IMR-90 (cell line): Measurements from ENCODE around the gene TTBK2. TPM values are rescaled to one million over a fixed set of nuclear protein-coding genes. Genes with fewer than 3 reads are reported as not detected.

ENCODE experiments used
- ATAC-seq: fragments of 200-7000 bp; cut with Tn5 transposase; 2 replicates; pipeline ENCODE4 v1.9.1; 2020; ENCODE audit warnings: low read depth, mild to moderate bottlenecking, moderate library complexity
- BruUV-seq: library from RNA; stranded (reverse); fragments of 400-500 nt; replicated peaks from 2 replicates; lab custom pipeline; 2021; lab: Mats Ljungman, UMichigan
- CTCF ChIA-PET: fragments of 300-600 bp; formaldehyde crosslinking; extraction: SDS; loops from one replicate; lab custom pipeline; 2021; ENCODE audit warnings: antibody characterized with exemption; lab: Yijun Ruan, JAX
- POLR2A ChIA-PET: fragments of 300-600 bp; sonication (Branson Sonifier 250); formaldehyde crosslinking; loops from one replicate; lab custom pipeline; 2022; ENCODE audit warnings: antibody characterized with exemption; ENCODE audit not compliant: unreplicated experiment; lab: Charles Lee
- DNase-seq: peaks from one replicate; pipeline ENCODE4 v3.0.0; 2013
- H2AFZ ChIP-seq: replicated peaks from 2 replicates; pipeline ENCODE3; 2013; ENCODE audit warnings: low read length, mild to moderate bottlenecking; ENCODE audit not compliant: poor library complexity
- H2AK5ac ChIP-seq: 2 replicates; pipeline ENCODE4 v1.6.1; 2013; ENCODE audit warnings: low read depth, low read length, inconsistent platforms
- H2AK9ac ChIP-seq: replicated peaks from 2 replicates; pipeline ENCODE3; 2013; ENCODE audit warnings: mild to moderate bottlenecking, low read depth, low read length, moderate library complexity; ENCODE audit not compliant: poor library complexity
- H2BK120ac ChIP-seq: 2 replicates; pipeline ENCODE4 v1.6.1; 2013; ENCODE audit warnings: low read depth, low read length, inconsistent platforms
- H2BK15ac ChIP-seq: 3 replicates; pipeline ENCODE4 v1.6.1; 2013; ENCODE audit warnings: low read depth, low read length, inconsistent platforms
- H2BK20ac ChIP-seq: 2 replicates; pipeline ENCODE4 v1.6.1; 2013; ENCODE audit warnings: low read depth, mild to moderate bottlenecking, inconsistent platforms, low read length, moderate library complexity
- H2BK5ac ChIP-seq: 2 replicates; pipeline ENCODE4 v1.6.1; 2013; ENCODE audit warnings: mild to moderate bottlenecking, low read depth, low read length, inconsistent platforms; ENCODE audit not compliant: poor library complexity, severe bottlenecking
- H3K14ac ChIP-seq: replicated peaks from 2 replicates; pipeline ENCODE4 v1.6.1; 2013; ENCODE audit warnings: low read depth, low read length, inconsistent platforms
- H3K18ac ChIP-seq: 2 replicates; pipeline ENCODE4 v1.6.1; 2013; ENCODE audit warnings: low read depth, low read length, control low read depth
- H3K23ac ChIP-seq: 2 replicates; pipeline ENCODE4 v1.6.1; 2013; ENCODE audit warnings: low read depth, low read length, inconsistent platforms
- H3K27ac ChIP-seq: 2 replicates; pipeline ENCODE4 v1.5.1; 2013; ENCODE audit warnings: mild to moderate bottlenecking, control low read depth, low read length; ENCODE audit not compliant: insufficient read depth
- H3K27me3 ChIP-seq: 2 replicates; pipeline ENCODE4 v1.6.1; 2013; ENCODE audit warnings: low read length; ENCODE audit not compliant: control insufficient read depth, insufficient read depth
- H3K36me3 ChIP-seq: 2 replicates; pipeline ENCODE4 v1.6.1; 2013; ENCODE audit warnings: low read length, mixed read lengths; ENCODE audit not compliant: control insufficient read depth, insufficient read depth
- H3K4ac ChIP-seq: 2 replicates; pipeline ENCODE4 v1.6.1; 2013; ENCODE audit warnings: low read depth, low read length, inconsistent platforms
- H3K4me1 ChIP-seq: 2 replicates; pipeline ENCODE4 v1.6.1; 2013; ENCODE audit warnings: low read length, mixed read lengths; ENCODE audit not compliant: control insufficient read depth, insufficient read depth
- H3K4me2 ChIP-seq: 2 replicates; pipeline ENCODE4 v1.6.1; 2013; ENCODE audit warnings: low read depth, mild to moderate bottlenecking, control low read depth, low read length, moderate library complexity
- H3K4me3 ChIP-seq: 2 replicates; pipeline ENCODE4 v1.5.1; 2013; ENCODE audit warnings: low read depth, mild to moderate bottlenecking, control low read depth, low read length, moderate library complexity; ENCODE audit not compliant: insufficient read depth
- H3K56ac ChIP-seq: 2 replicates; pipeline ENCODE4 v1.6.1; 2013; ENCODE audit warnings: low read length, inconsistent platforms; ENCODE audit not compliant: insufficient read depth; ENCODE audit errors: extremely low read depth
- H3K79me1 ChIP-seq, 2 experiments: 2 replicates each; pipeline ENCODE4 v1.6.1; 2013; ENCODE audit warnings: low read length in 2 of 2, inconsistent platforms in 1 of 2, low read depth in 1 of 2
- H3K9ac ChIP-seq: 2 replicates; pipeline ENCODE4 v1.6.1; 2013; ENCODE audit warnings: low read depth, low read length, control low read depth
- H3K9me1 ChIP-seq: 2 replicates; pipeline ENCODE4 v1.6.1; 2013; ENCODE audit warnings: low read length, inconsistent platforms; ENCODE audit not compliant: insufficient read depth
- H3K9me3 ChIP-seq: 2 replicates; pipeline ENCODE4 v1.6.1; 2013; ENCODE audit warnings: low read length; ENCODE audit not compliant: control insufficient read depth, insufficient read depth
- H4K20me1 ChIP-seq: 2 replicates; pipeline ENCODE4 v1.6.1; 2013; ENCODE audit warnings: low read length, inconsistent platforms; ENCODE audit not compliant: insufficient read depth
- H4K5ac ChIP-seq: 2 replicates; pipeline ENCODE4 v1.6.1; 2013; ENCODE audit warnings: mild to moderate bottlenecking, low read depth, low read length, control low read depth
- H4K8ac ChIP-seq, 2 experiments: 2 replicates each; pipeline ENCODE4 v1.6.1; 2013; ENCODE audit warnings: low read depth in 2 of 2, low read length in 2 of 2, control low read depth in 1 of 2, inconsistent platforms in 1 of 2
- H4K91ac ChIP-seq: 2 replicates; pipeline ENCODE4 v1.6.1; 2013; ENCODE audit warnings: low read depth, low read length, inconsistent platforms; ENCODE audit not compliant: insufficient read depth
- CEBPB ChIP-seq: IDR thresholded peaks from 2 replicates; pipeline ENCODE4 v1.6.1; 2012; ENCODE audit warnings: low read depth, low read length, improper control_type of control experiment
- ELK1 ChIP-seq: fragments of 150-350 bp; IDR thresholded peaks from 2 replicates; pipeline ENCODE4 v1.6.1; 2016; ENCODE audit warnings: low read depth, mild to moderate bottlenecking, low read length, moderate library complexity, borderline replicate concordance
- POLR2A ChIP-seq: IDR thresholded peaks from 2 replicates; pipeline ENCODE4 v1.6.1; 2012; ENCODE audit warnings: mild to moderate bottlenecking, low read depth, low read length
- RAD21 ChIP-seq: IDR thresholded peaks from 2 replicates; pipeline ENCODE4 v1.6.1; 2012; ENCODE audit warnings: low read length, improper control_type of control experiment
- WGBS, 2 experiments: methylation state at CpG; one replicate each; pipeline versions ENCODE4 v1.1.5 to v1.1.7; 2013; ENCODE audit warnings: missing lambda C conversion rate in 2 of 2; ENCODE audit not compliant: insufficient read length in 1 of 2; ENCODE audit errors: extremely low coverage in 2 of 2; 5-methylcytosine and 5-hydroxymethylcytosine counted together
- dilution Hi-C: fragments of 300-500 bp; cut with HindIII; formaldehyde crosslinking; loops from one replicate; pipeline ENCODE4 v1.14.3; 2018; ENCODE audit warnings: low sequenced_read_pairs; ENCODE audit not compliant: unreplicated experiment
- in situ Hi-C: fragments of 300-500 bp; cut with MboI; formaldehyde crosslinking; loops from 3 replicates; pipeline ENCODE4 v1.14.3; 2019; ENCODE audit warnings: low sequenced_read_pairs, inconsistent platforms, mixed read lengths
- intact Hi-C: fragments of 100-400 bp; cut with micrococcal nuclease; formaldehyde crosslinking; loops from 2 replicates; pipeline ENCODE4 v1.10.0; 2022
- polyA plus RNA-seq, 3 experiments: library from polyadenylated mRNA; depleted of rRNA; stranded (reverse); fragments of >200 nt; gene quantifications; 2 replicates each; pipeline ENCODE4 v1.2.3, GENCODE V29; 2012; ENCODE audit warnings: low replicate concordance in 1 of 3
- total RNA-seq: library from RNA; depleted of rRNA; stranded (reverse); fragments of >200 nt; gene quantifications from 2 replicates; pipeline ENCODE4 v1.2.3, GENCODE V29; 2012

Gene TTBK2
- total and polyA plus RNA-seq, 2 of the 4 experiments (the other 2 are of a cell fraction), result 2.4 to 3.2 TPM

- peaks cover 3 to 5% of the 10 kb centered on the region in 2 experiments; a peak in 1 of 4 replicates for H3K79me1 ChIP-seq
- no peak overlapping the region for H2BK120ac ChIP-seq
- WGBS, 2 experiments, result no CpG with 5 or more reads among the region's 1 CpG
- no peaks in the 10 kb centered on the region for H4K20me1 ChIP-seq
- H4K5ac ChIP-seq, result no peak overlapping the region
- TF ChIP-seq RAD21 (no peak), CEBPB (no peak), ELK1 (no peak), POLR2A (no peak)
- no peak overlapping the region for H4K8ac ChIP-seq
- no peak overlapping the region for H3K4me2 ChIP-seq
- no peaks in the 10 kb centered on the region for H3K4me1 ChIP-seq
- H3K18ac ChIP-seq, result no peak overlapping the region
- H2AFZ ChIP-seq, result no peak overlapping the region
- H3K4me3 ChIP-seq, result no peak overlapping the region
- DNase-seq (no peak), ATAC-seq (no peak)
- H3K9ac ChIP-seq, result no peak overlapping the region
- no peak overlapping the region for H2AK5ac ChIP-seq
- BruUV-seq, result no TSS peak
- H3K9me3 ChIP-seq, result peaks cover 4% of the 10 kb centered on the region
- no peak overlapping the region for H3K4ac ChIP-seq
- H3K9me1 ChIP-seq, result no peaks in the 10 kb centered on the region
- no peak overlapping the region for H3K23ac ChIP-seq
- H3K14ac ChIP-seq, result no peak overlapping the region
- H2BK15ac ChIP-seq, result no peak overlapping the region
- no peak overlapping the region for H3K56ac ChIP-seq
- intact Hi-C loops (no loop called here), dilution Hi-C loops (no loop called here), in situ Hi-C loops (no loop called here)
- no peaks in the 10 kb centered on the region for H3K27me3 ChIP-seq
- H3K27ac ChIP-seq, result no peak overlapping the region
- no peak overlapping the region for H2AK9ac ChIP-seq
- no peak overlapping the region for H2BK20ac ChIP-seq
- POLR2A ChIA-PET, result no interaction called here
- H2BK5ac ChIP-seq, result no peak overlapping the region
- no peaks in the 10 kb centered on the region for H3K36me3 ChIP-seq
- H4K91ac ChIP-seq, result no peak overlapping the region
- CTCF ChIA-PET, result no interaction called here
Measured at GRCh38 chr15:42760759-42761158, 159.8 kb downstream of the TTBK2 start.
